Measurements from ENCODE around the gene CMPK1.

The CMPK1 gene

GRCh38 chr1:47424336-47424982 is 90.9 kb downstream of the CMPK1 start:
- no peak for DNase-seq (ENCODE audit: low read depth)
